ENCODE measurements around the gene REN.
A peak's percentile ranks its signal among the peaks of the same experiment; 100 is the strongest.

REN gene

DNA sequence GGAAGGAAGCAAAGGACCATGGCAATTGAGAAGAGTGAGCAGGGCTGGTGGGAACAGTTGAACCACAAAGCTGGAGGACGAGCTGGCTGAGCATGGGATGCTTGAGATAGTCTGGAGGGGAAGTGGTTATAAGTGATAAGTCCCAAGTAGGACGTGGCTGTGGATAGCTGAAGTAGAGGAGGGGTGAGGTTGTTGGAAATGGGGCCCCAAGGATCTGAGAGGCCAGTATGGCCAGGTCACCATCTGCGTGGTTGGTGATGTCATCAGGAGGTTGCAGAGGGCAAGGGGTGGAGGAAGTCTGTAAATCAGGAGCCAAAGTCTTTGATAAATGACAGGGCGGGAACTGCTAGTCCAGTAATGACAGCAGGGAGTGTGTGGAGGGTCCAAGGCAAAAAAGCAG lies 11.0 kb upstream of the REN start:
- TF ChIP-seq PAX5 (IDR thresholded peaks at IDR 0.05; ENCODE audit: insufficient read depth, low read length, severe bottlenecking): no peak
- no peak for TF ChIP-seq SPI1 (IDR thresholded peaks at IDR 0.05; ENCODE audit: low read depth, low read length)
- TF ChIP-seq POLR2AphosphoS5 (IDR thresholded peaks at IDR 0.05; ENCODE audit: low read depth, low read length): no peak
- no peak for TF ChIP-seq POU2F2 (IDR thresholded peaks at IDR 0.05; ENCODE audit: low read depth, low read length)
- TF ChIP-seq POLR2A (IDR thresholded peaks at IDR 0.05; ENCODE audit: low read depth, low read length): no peak
- DNase-seq (ENCODE audit: insufficient read length, low spot score) (no peak), FAIRE-seq (no peak)

DNA sequence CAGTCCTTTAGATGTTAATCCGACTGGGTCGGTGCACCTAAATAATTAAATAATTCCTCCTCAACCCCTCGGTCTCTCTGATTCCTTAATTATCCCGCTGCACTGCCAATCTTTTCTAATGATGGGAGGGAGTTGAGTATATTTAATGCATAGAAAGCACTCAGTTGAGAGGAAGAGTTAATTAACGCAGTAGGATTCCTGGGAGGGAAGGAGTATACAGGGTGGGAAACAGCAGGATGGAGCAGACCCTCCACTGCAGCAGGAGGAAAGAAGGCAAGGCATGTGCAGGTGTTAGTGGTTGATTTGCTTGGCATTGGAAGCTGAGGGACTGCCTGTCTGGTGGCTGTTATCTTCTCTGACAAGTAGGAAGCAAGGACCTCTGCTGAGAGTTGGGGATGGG lies 9.9 kb upstream of the REN start:
- DNase-seq (ENCODE audit: insufficient read length, low spot score) (no peak), FAIRE-seq (no peak)
- no peak for TF ChIP-seq SPI1 (IDR thresholded peaks at IDR 0.05; ENCODE audit: low read depth, low read length)
- no peak for TF ChIP-seq POLR2A (IDR thresholded peaks at IDR 0.05; ENCODE audit: low read depth, low read length)
- TF ChIP-seq TAF1 (IDR thresholded peaks at IDR 0.05; ENCODE audit: low read depth, low read length): no peak
- no peak for TF ChIP-seq POLR2AphosphoS5 (IDR thresholded peaks at IDR 0.05; ENCODE audit: low read depth, low read length)
- no peak for TF ChIP-seq PAX5 (IDR thresholded peaks at IDR 0.05; ENCODE audit: insufficient read depth, low read length, severe bottlenecking)

DNA sequence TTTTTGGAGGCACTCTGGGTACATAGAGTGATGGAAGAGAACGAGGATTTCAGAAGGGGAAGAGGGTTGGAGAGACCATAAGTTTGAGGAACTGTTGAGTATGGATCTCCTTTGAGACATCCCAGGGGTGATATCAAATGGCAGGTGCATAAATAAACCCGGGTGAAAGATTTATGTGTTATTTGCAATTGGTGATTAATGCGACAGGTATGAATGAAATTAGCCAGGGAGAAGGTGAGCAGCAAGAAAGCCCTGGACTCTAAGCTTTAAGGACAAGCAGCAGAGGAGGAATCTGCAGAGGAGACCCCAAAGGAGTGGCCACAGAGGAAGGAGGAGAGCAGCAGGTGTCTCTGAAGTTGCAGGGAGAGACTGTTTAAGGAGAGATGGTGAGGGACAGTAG lies 8.8 kb upstream of the REN start:
- TF ChIP-seq POU2F2 (IDR thresholded peaks at IDR 0.05; ENCODE audit: low read depth, low read length) (no peak), TAF1 (IDR thresholded peaks at IDR 0.05; ENCODE audit: low read depth, low read length) (no peak), POLR2AphosphoS5 (IDR thresholded peaks at IDR 0.05; ENCODE audit: low read depth, low read length) (no peak), SPI1 (IDR thresholded peaks at IDR 0.05; ENCODE audit: low read depth, low read length) (no peak), PAX5 (IDR thresholded peaks at IDR 0.05; ENCODE audit: insufficient read depth, low read length, severe bottlenecking) (no peak), POLR2A (IDR thresholded peaks at IDR 0.05; ENCODE audit: low read depth, low read length) (no peak)
- FAIRE-seq: no peak

DNA sequence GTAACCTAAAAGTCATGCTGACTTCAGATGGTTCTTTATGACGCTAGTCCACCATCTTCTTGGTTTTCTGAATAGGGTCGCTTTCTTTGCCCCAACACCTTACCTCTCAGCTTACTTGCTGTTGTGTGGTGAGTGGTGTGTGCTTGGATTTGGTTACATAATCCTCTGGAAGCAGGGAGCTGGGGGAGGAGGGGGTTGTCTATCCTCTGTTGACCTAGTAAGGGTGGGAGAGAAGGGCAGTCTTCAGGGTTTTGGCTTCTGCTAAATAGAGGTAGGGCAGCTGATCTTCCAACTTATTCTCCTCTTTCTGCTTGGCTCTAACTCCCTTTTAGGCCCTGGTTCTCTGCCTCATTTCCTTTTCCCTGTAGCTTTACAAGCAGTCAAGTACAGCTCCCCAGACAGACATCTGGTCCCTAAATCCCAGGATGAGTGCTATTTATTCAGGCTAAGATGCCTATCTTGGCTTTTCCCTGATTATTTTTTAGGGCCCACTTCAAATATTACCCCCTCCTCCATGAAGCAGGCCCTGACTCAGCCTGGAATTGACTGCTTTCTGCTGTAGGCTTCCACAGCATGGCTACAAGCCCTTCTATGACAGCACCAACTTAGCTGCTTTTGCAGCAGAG lies 6.4 kb upstream of the REN start:
- no peak for FAIRE-seq
- no peak for DNase-seq (ENCODE audit: insufficient read length, low spot score)
- TF ChIP-seq POU2F2 (IDR thresholded peaks at IDR 0.05; ENCODE audit: low read depth, low read length) (no peak), POLR2AphosphoS5 (IDR thresholded peaks at IDR 0.05; ENCODE audit: low read depth, low read length) (no peak), SPI1 (IDR thresholded peaks at IDR 0.05; ENCODE audit: low read depth, low read length) (no peak)

More for the DNA sequence above, 8.8 kb upstream of the REN start:
- no peak for DNase-seq (ENCODE audit: insufficient read length, low spot score)

DNA sequence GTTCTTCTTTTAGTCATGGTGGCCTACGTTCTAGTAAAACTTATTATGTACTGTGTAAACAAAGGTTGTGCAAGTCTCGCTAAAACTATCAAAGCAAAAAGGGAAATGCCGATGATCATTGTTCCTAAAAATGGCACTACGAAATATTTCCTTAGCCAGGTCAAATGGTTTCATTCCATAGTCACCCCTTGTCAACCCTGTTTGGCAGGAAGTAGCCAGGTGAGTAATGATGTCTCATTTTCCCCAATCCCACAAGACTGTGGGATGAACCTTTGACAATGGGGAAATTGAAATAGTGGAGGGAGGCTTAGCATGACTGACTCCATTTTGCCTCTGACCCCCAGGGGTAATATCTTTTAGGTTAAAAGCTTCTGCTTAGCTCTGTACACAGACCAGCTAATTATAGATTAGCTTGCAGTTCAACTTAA lies 5.6 kb upstream of the REN start:
- FAIRE-seq: no peak

DNA sequence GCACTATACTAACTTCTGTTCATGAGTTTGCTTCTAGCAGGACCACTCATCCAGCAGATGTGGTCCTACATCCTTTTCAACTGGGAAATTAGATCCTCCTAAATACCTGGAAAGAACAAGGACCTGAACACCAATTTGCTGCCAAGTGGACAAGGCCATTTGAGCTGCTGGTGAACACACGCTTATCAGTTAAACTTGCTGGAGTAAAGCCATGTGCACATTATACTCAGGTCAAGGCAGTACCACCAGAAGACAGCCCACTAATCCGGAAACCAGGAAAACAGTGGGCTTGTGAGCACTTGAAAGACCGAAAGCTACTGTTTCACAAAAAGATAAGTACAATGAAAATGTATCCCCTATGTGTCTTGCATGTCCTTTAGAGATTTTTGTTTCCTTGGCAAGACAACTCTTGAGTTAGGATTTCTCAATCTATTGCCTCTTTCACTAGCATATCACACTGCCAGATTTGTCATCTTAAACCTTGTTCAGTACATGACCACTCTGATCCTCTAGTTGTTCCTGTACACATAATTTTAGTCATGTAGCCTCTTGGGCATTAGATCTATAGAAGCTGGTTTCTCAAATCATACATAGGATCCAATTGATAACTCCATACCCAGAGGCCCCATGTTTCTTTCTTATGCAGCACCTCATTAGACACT lies 4.5 kb upstream of the REN start:
- FAIRE-seq (no peak), DNase-seq (ENCODE audit: insufficient read length, low spot score) (no peak)
- TF ChIP-seq POLR2A (IDR thresholded peaks at IDR 0.05; ENCODE audit: low read depth, low read length) (no peak), PAX5 (IDR thresholded peaks at IDR 0.05; ENCODE audit: insufficient read depth, low read length, severe bottlenecking) (no peak), POU2F2 (IDR thresholded peaks at IDR 0.05; ENCODE audit: low read depth, low read length) (no peak)

More for the DNA sequence above, 5.6 kb upstream of the REN start:
- no peak for DNase-seq (ENCODE audit: insufficient read length, low spot score)
- TF ChIP-seq TAF1 (IDR thresholded peaks at IDR 0.05; ENCODE audit: low read depth, low read length) (no peak), POLR2AphosphoS5 (IDR thresholded peaks at IDR 0.05; ENCODE audit: low read depth, low read length) (no peak), POLR2A (IDR thresholded peaks at IDR 0.05; ENCODE audit: low read depth, low read length) (no peak), PAX5 (IDR thresholded peaks at IDR 0.05; ENCODE audit: insufficient read depth, low read length, severe bottlenecking) (no peak), POU2F2 (IDR thresholded peaks at IDR 0.05; ENCODE audit: low read depth, low read length) (no peak), SPI1 (IDR thresholded peaks at IDR 0.05; ENCODE audit: low read depth, low read length) (no peak)

DNA sequence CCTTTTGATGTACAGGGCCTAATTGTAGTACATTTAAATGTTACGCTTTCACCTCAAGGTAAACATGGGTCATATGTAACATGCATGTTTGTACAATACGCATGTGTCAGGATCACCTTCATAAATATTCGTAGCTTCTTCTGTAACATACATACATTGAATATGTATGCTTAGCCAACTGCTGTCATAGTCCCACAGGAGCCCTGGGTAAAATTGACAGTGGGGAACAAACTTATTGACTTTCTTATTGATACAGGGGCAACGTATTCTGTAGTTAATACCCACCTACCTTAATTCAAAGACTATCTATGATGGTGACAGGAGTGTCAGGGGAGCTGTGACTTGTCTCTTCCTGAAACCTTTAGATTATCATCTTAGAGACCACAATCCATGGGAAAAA lies 3.7 kb upstream of the REN start:
- FAIRE-seq (no peak), DNase-seq (ENCODE audit: insufficient read length, low spot score) (no peak)
- TF ChIP-seq SPI1 (IDR thresholded peaks at IDR 0.05; ENCODE audit: low read depth, low read length): no peak
- no peak for TF ChIP-seq TAF1 (IDR thresholded peaks at IDR 0.05; ENCODE audit: low read depth, low read length)
- TF ChIP-seq PAX5 (IDR thresholded peaks at IDR 0.05; ENCODE audit: insufficient read depth, low read length, severe bottlenecking): no peak
- TF ChIP-seq POLR2AphosphoS5 (IDR thresholded peaks at IDR 0.05; ENCODE audit: low read depth, low read length): no peak
- TF ChIP-seq POLR2A (IDR thresholded peaks at IDR 0.05; ENCODE audit: low read depth, low read length): no peak
- no peak for TF ChIP-seq POU2F2 (IDR thresholded peaks at IDR 0.05; ENCODE audit: low read depth, low read length)

DNA sequence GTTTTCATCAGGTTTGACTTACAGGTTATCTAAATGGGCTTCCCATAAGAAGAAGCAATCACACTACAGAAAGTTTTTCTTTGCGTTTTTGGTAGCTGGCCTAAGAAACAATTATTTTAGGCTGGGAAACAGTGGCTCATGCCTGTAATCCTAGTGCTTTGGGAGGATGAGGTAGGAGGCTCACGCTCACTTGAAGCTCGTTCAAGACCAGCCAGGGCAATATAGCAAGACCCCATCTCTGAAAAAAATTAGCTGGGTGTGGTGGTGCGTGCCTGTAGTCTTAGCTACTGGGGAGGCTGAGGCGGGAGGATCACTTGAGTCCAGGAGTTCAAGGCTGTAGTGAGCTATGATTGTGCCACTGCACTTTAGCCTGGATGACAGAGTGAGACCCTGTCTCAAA lies 1.6 kb upstream of the REN start:
- TF ChIP-seq PAX5 (IDR thresholded peaks at IDR 0.05; ENCODE audit: insufficient read depth, low read length, severe bottlenecking) (no peak), POLR2AphosphoS5 (IDR thresholded peaks at IDR 0.05; ENCODE audit: low read depth, low read length) (no peak), POLR2A (IDR thresholded peaks at IDR 0.05; ENCODE audit: low read depth, low read length) (no peak), SPI1 (IDR thresholded peaks at IDR 0.05; ENCODE audit: low read depth, low read length) (no peak), POU2F2 (IDR thresholded peaks at IDR 0.05; ENCODE audit: low read depth, low read length) (no peak), TAF1 (IDR thresholded peaks at IDR 0.05; ENCODE audit: low read depth, low read length) (no peak)

DNA sequence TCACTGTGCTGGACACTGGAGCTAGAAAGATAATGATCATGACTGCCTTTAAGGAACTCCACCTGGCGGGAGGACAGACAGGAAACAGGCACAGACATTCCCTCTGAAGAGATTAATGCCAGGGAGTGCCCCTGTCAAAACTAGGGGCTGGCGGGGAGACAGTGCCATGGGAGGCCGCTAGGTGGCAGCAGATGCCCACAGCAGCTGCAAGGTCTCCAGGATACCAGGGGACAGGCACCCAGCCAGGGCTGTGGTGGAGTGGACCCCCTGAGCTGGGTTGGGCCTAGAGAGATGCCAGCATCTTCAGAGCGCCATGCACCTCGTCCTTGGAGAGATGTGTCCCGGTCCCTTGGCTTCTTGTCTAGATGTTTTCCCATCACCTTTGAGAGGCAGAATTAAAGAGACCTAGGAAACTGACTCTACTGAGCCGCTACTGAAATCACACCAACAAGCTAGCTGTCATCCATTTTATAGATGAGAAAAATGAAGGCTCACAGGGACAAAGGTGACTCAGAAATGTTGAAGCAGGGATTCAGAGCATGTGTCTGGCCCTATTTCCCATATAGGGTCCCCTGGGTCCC lies 3.6 kb downstream of the REN start:
- DNase-seq (ENCODE audit: insufficient read length, low spot score) (peak; percentile 79), FAIRE-seq (peak; percentile 71)
- TF ChIP-seq POLR2AphosphoS5 (IDR thresholded peaks at IDR 0.05; ENCODE audit: low read depth, low read length): no peak
- TF ChIP-seq SPI1 (IDR thresholded peaks at IDR 0.05; ENCODE audit: low read depth, low read length): no peak
- TF ChIP-seq PAX5 (IDR thresholded peaks at IDR 0.05; ENCODE audit: insufficient read depth, low read length, severe bottlenecking): no peak
- TF ChIP-seq POLR2A (IDR thresholded peaks at IDR 0.05; ENCODE audit: low read depth, low read length): no peak
- TF ChIP-seq TAF1 (IDR thresholded peaks at IDR 0.05; ENCODE audit: low read depth, low read length): no peak
- TF ChIP-seq POU2F2 (IDR thresholded peaks at IDR 0.05; ENCODE audit: low read depth, low read length): no peak

More for the DNA sequence above, 1.6 kb upstream of the REN start:
- DNase-seq (ENCODE audit: insufficient read length, low spot score): no peak
- FAIRE-seq: no peak

Measured in GM12891 (cell line).